Stromal cell of bone marrow (primary cell): ENCODE measurements around the gene IL18R1.
A peak's percentile ranks its signal among the peaks of the same experiment; 100 is the strongest.
"Not testable (repeated sequence)": the region's sequence is repeated elsewhere in the genome, so short reads cannot be mapped to it uniquely, and the experiment has no call there.

Experiments used
- DNase-seq: peaks from one replicate; pipeline ENCODE4 v3.0.0-alpha.2; 2012; ENCODE audit warnings: low read depth

The IL18R1 gene

GRCh38 chr2:102355526-102356380 lies at the start of gene IL18R1:
TSS of gene IL18R1 (plus strand) at chr2:102355796. CDS start at chr2:102362661, 6,865 bp downstream.
- peak; percentile 38 for DNase-seq

GRCh38 chr2:102306125-102306524 lies 49.5 kb upstream of the IL18R1 start:
- DNase-seq = no peak

GRCh38 chr2:102310964-102311640 lies 44.5 kb upstream of the IL18R1 start, which contains the start of gene IL1RL1:
TSS of gene IL1RL1 (plus strand) at chr2:102311563. CDS start at chr2:102338265, 26,702 bp downstream.
- no peak for DNase-seq

GRCh38 chr2:102313025-102313424 lies 42.6 kb upstream of the IL18R1 start:
- peak; percentile 63 for DNase-seq

- DNase-seq = no peak
Measured at GRCh38 chr2:102313471-102313870, 42.1 kb upstream of the IL18R1 start.

GRCh38 chr2:102313950-102314349 lies 41.6 kb upstream of the IL18R1 start:
- DNase-seq = no peak

- no peak for DNase-seq
Measured at GRCh38 chr2:102315921-102316320, 39.7 kb upstream of the IL18R1 start.

- DNase-seq = no peak
Measured at GRCh38 chr2:102317715-102318114, 37.9 kb upstream of the IL18R1 start.

GRCh38 chr2:102318437-102318836 lies 37.2 kb upstream of the IL18R1 start:
- no peak for DNase-seq

GRCh38 chr2:102321941-102322719 lies 33.5 kb upstream of the IL18R1 start:
- DNase-seq = no peak

GRCh38 chr2:102324914-102325313 lies 30.7 kb upstream of the IL18R1 start:
- not testable (repeated sequence) for DNase-seq

GRCh38 chr2:102331311-102331980 lies 24.1 kb upstream of the IL18R1 start:
- no peak for DNase-seq

- no peak for DNase-seq
Measured at GRCh38 chr2:102334486-102334885, 21.1 kb upstream of the IL18R1 start.

GRCh38 chr2:102335871-102336366 lies 19.7 kb upstream of the IL18R1 start:
- no peak for DNase-seq

- DNase-seq = no peak
Measured at GRCh38 chr2:102336502-102336945, 19.1 kb upstream of the IL18R1 start.

- no peak for DNase-seq
Measured at GRCh38 chr2:102337012-102337411, 18.6 kb upstream of the IL18R1 start.

GRCh38 chr2:102337481-102338386 lies 17.9 kb upstream of the IL18R1 start:
- peak; percentile 53 for DNase-seq

GRCh38 chr2:102340778-102341177 lies 14.8 kb upstream of the IL18R1 start:
- DNase-seq = no peak

GRCh38 chr2:102342888-102343287 lies 12.7 kb upstream of the IL18R1 start:
- DNase-seq = peak; percentile 33

- no peak for DNase-seq
Measured at GRCh38 chr2:102344397-102344796, 11.2 kb upstream of the IL18R1 start.
